ENCODE data around the gene WFDC5. TPM values are rescaled to one million over a fixed set of nuclear protein-coding genes. Genes with fewer than 3 reads are reported as not detected.
"Not testable (repeated sequence)": the region's sequence is repeated elsewhere in the genome, so short reads cannot be mapped to it uniquely, and the experiment has no call there.

WFDC5 gene
- not detected for total RNA-seq

- no peaks in the 10 kb centered on the region for H3K36me3 ChIP-seq
- intact Hi-C loops (cut with DNase I; ENCODE audit: low total_unique reads) = no loop called here
- no peak within 1 kb of the TSS for H3K4me3 ChIP-seq
- no peak for DNase-seq
- H3K27ac ChIP-seq = no peak within 1 kb of the TSS
- TF ChIP-seq POLR2A (IDR thresholded peaks at IDR 0.05) = no peak
- no peak for TF ChIP-seq CTCF (IDR thresholded peaks at IDR 0.05)
- H3K27me3 ChIP-seq = no peaks in the 10 kb centered on the region
- no peaks in the 10 kb centered on the region for H3K9me3 ChIP-seq
- no peaks in the 10 kb centered on the region for H3K4me1 ChIP-seq
Measured at GRCh38 chr20:45114465-45115385, at the start of gene WFDC5. Gene WFDC5 (minus strand): TSS chr20:45115174. CDS start chr20:45115083, 91 bp downstream.

GRCh38 chr20:45163083-45163803, 48.3 kb upstream of the WFDC5 start:
- intact Hi-C loops (cut with DNase I; ENCODE audit: low total_unique reads) = no loop called here
- Histone ChIP-seq H3K9me3 (no peaks in the 10 kb centered on the region), H3K27ac (no peak overlapping the region), H3K36me3 (no peaks in the 10 kb centered on the region), H3K4me3 (no peak overlapping the region), H3K4me1 (no peaks in the 10 kb centered on the region), H3K27me3 (no peaks in the 10 kb centered on the region)
- no peak for DNase-seq
- TF ChIP-seq CTCF (IDR thresholded peaks at IDR 0.05) (no peak), POLR2A (IDR thresholded peaks at IDR 0.05) (no peak)

- Histone ChIP-seq H3K9me3 (no peaks in the 10 kb centered on the region), H3K4me3 (no peak overlapping the region), H3K36me3 (no peaks in the 10 kb centered on the region), H3K27ac (no peak overlapping the region), H3K4me1 (no peaks in the 10 kb centered on the region), H3K27me3 (no peaks in the 10 kb centered on the region)
- DNase-seq = no peak
- intact Hi-C loops (cut with DNase I; ENCODE audit: low total_unique reads) = no loop called here
- TF ChIP-seq POLR2A (IDR thresholded peaks at IDR 0.05) (no peak), CTCF (IDR thresholded peaks at IDR 0.05) (no peak)
Measured at GRCh38 chr20:45157962-45158361, 43.0 kb upstream of the WFDC5 start.

- no peaks in the 10 kb centered on the region for H3K9me3 ChIP-seq
- DNase-seq = no peak
- H3K4me3 ChIP-seq = no peak overlapping the region
- no peak overlapping the region for H3K27ac ChIP-seq
- no peaks in the 10 kb centered on the region for H3K4me1 ChIP-seq
- H3K27me3 ChIP-seq = no peaks in the 10 kb centered on the region
- no peaks in the 10 kb centered on the region for H3K36me3 ChIP-seq
- TF ChIP-seq POLR2A (IDR thresholded peaks at IDR 0.05) = no peak
- no peak for TF ChIP-seq CTCF (IDR thresholded peaks at IDR 0.05)
- intact Hi-C loops (cut with DNase I; ENCODE audit: low total_unique reads) = no loop called here
Measured at GRCh38 chr20:45156713-45157112, 41.7 kb upstream of the WFDC5 start.

DNA sequence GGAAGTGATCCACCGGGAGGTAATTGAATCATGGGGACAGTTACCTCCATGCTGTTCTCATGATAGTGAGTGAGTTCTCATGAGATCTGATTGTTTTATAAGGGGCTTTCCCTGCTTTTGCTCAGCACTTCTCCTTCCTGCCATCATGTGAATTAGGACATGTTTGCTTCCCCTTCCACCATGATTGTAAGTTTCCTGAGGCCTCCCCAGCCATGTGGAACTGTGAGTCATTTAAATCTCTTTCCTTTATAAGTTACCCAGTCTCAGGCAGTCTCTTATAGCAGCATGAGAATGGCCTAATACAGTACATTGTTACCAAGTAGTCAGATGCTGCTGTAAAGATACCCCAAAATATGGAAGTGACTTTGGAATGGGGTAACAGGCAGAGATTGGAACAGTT, 39.8 kb upstream of the WFDC5 start:
- H3K27ac ChIP-seq; H3K36me3 ChIP-seq; H3K27me3 ChIP-seq; intact Hi-C loops (cut with DNase I; ENCODE audit: low total_unique reads); H3K4me3 ChIP-seq; DNase-seq; H3K4me1 ChIP-seq; H3K9me3 ChIP-seq: not testable (repeated sequence)
